Sigmoid colon (tissue), 7 donors: ENCODE data around the gene KRCC1. TPM values are rescaled to one million over a fixed set of nuclear protein-coding genes. Genes with fewer than 3 reads are reported as not detected.
"Not testable (repeated sequence)": the region's sequence is repeated elsewhere in the genome, so short reads cannot be mapped to it uniquely, and the experiment has no call there.

Experiments
- DNase-seq: peaks from one replicate; pipeline ENCODE4 v3.0.0-alpha.2; 2019
- H3K27ac ChIP-seq, 4 donors: fragments of 200-600 bp; sonication (generic); one replicate each; pipeline ENCODE4 v1.5.1; 2016 to 2019; ENCODE audit warnings: mild to moderate bottlenecking in 1 of 4
- H3K27me3 ChIP-seq, 3 donors: fragments of 200-600 bp; sonication (generic); one replicate each; pipeline ENCODE4 v1.5.1; 2019; ENCODE audit warnings: mild to moderate bottlenecking in 1 of 3
- H3K36me3 ChIP-seq, 4 donors: fragments of 200-600 bp; sonication (generic); one replicate each; pipeline ENCODE4 v1.5.1; 2016 to 2019
- H3K4me1 ChIP-seq, 4 donors: fragments of 200-600 bp; sonication (generic); one replicate each; pipeline ENCODE4 v1.5.1; 2017 to 2019
- H3K4me3 ChIP-seq, 4 donors: fragments of 200-600 bp; sonication (generic); one replicate each; pipeline ENCODE4 v1.5.1; 2017 to 2019; ENCODE audit warnings: mild to moderate bottlenecking in 2 of 4, moderate library complexity in 1 of 4
- H3K9me3 ChIP-seq, 4 donors: fragments of 200-600 bp in 3 of 4; sonication (generic) in 3 of 4; one replicate each; pipeline versions ENCODE4 v1.5.1 to v1.6.1; 2013 to 2019
- EP300 ChIP-seq, 4 donors: sonication (generic); formaldehyde crosslinking; IDR thresholded peaks; one replicate each; pipeline ENCODE4 v1.6.1; 2017; ENCODE audit warnings: antibody characterized with exemption in 4 of 4
- POLR2A ChIP-seq, 2 donors: fragments of 450-650 bp; IDR thresholded peaks; one replicate each; pipeline ENCODE4 v1.6.1; 2016; ENCODE audit warnings: antibody characterized with exemption in 2 of 2, mild to moderate bottlenecking in 2 of 2, moderate library complexity in 2 of 2
- POLR2AphosphoS5 ChIP-seq, 4 donors: sonication (generic); formaldehyde crosslinking; IDR thresholded peaks; one replicate each; pipeline ENCODE4 v1.6.1; 2017; ENCODE audit warnings: antibody characterized with exemption in 4 of 4
- WGBS, 2 donors: extraction: QIAGEN DNeasy Blood & Tissue Kit; methylation state at CpG; one replicate each; pipeline ENCODE4 v1.1.7; 2013; 5-methylcytosine and 5-hydroxymethylcytosine counted together
- intact Hi-C: fragments of 100-400 bp; cut with DNase I; formaldehyde crosslinking; loops from one replicate; pipeline ENCODE4 v1.15.1; 2023
- polyA plus RNA-seq, 3 donors: library from polyadenylated mRNA; stranded (reverse); fragments of 200-250 nt; gene quantifications; one replicate each; pipeline ENCODE4 v1.2.3, GENCODE V29; 2013
- total RNA-seq, 4 donors: library from RNA; depleted of rRNA; stranded (reverse); fragments of >200 nt; gene quantifications; one replicate each; pipeline ENCODE4 v1.1.0, GENCODE V29; 2016
- TF ChIP-seq, protein P1 (sequence below), 4 experiments: fragments of 450-650 bp in 3 of 4; fragments of 200-600 bp in 1 of 4; IDR thresholded peaks; one replicate each; pipeline ENCODE4 v1.5.1; 2016 to 2019; ENCODE audit warnings: antibody characterized with exemption in 4 of 4, mild to moderate bottlenecking in 3 of 4, moderate library complexity in 2 of 4
- donor health status: healthy with polysubstance abuse.
- donor health status: Bipolar disorder and iron deficiency.
- donor health status: healthy.

The KRCC1 gene
- total and polyA plus RNA-seq, 7 donors: 27.7 to 129 (median 44.6) TPM

GRCh38 chr2:88048541-88048940, 7.0 kb downstream of the KRCC1 start:
- TF ChIP-seq POLR2AphosphoS5 (IDR thresholded peaks at IDR 0.05): no peak
- TF ChIP-seq, protein P1, sequence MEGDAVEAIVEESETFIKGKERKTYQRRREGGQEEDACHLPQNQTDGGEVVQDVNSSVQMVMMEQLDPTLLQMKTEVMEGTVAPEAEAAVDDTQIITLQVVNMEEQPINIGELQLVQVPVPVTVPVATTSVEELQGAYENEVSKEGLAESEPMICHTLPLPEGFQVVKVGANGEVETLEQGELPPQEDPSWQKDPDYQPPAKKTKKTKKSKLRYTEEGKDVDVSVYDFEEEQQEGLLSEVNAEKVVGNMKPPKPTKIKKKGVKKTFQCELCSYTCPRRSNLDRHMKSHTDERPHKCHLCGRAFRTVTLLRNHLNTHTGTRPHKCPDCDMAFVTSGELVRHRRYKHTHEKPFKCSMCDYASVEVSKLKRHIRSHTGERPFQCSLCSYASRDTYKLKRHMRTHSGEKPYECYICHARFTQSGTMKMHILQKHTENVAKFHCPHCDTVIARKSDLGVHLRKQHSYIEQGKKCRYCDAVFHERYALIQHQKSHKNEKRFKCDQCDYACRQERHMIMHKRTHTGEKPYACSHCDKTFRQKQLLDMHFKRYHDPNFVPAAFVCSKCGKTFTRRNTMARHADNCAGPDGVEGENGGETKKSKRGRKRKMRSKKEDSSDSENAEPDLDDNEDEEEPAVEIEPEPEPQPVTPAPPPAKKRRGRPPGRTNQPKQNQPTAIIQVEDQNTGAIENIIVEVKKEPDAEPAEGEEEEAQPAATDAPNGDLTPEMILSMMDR (IDR thresholded peaks at IDR 0.05): no peak
- no peak for TF ChIP-seq EP300 (IDR thresholded peaks at IDR 0.05)
- TF ChIP-seq POLR2A (IDR thresholded peaks at IDR 0.05): no peak
- H3K9me3 ChIP-seq: no peaks in the 10 kb centered on the region
- H3K36me3 ChIP-seq: peaks cover 0 to 6% (median 0%) of the 10 kb centered on the region in 4 donors
- H3K27me3 ChIP-seq: no peaks in the 10 kb centered on the region
- peaks cover 0 to 31% (median 7%) of the 10 kb centered on the region in 4 donors for H3K4me1 ChIP-seq
- WGBS, 2 donors: 96 to 97% methylated on average over 3 of the region's 3 CpGs
- intact Hi-C loops: no loop called here
- H3K4me3 ChIP-seq: no peak overlapping the region
- DNase-seq: no peak
- H3K27ac ChIP-seq: no peak overlapping the region

GRCh38 chr2:88045561-88045960, 10.0 kb downstream of the KRCC1 start:
- H3K36me3 ChIP-seq: peaks cover 0 to 10% (median 0%) of the 10 kb centered on the region in 4 donors
- 94 to 96% methylated on average over 6 of the region's 6 CpGs for WGBS, 2 donors
- H3K4me1 ChIP-seq: peaks cover 0 to 23% (median 10%) of the 10 kb centered on the region in 4 donors
- DNase-seq, H3K27ac ChIP-seq, H3K27me3 ChIP-seq, H3K9me3 ChIP-seq, H3K4me3 ChIP-seq, intact Hi-C loops: not testable (repeated sequence)

DNA sequence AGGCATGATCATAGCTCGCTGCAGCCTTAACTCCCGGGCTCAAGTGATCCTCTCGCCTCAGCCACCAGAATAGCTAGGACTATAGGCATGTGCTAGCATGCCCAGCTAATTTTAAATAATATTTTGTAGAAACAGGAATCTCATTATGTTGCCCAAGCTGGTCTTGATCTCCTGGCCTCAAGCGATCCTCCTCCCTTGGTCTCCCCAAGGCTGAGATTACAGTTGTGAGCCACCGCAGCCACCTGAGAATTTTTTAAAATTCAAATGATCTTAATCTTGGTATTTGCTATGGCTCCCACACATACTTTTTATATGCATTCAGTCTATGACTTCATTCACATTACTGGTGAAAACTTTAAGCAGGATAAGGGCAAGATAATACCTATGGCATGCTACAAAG, 13.1 kb downstream of the KRCC1 start:
- 97 to 98% methylated on average over 5 of the region's 5 CpGs for WGBS, 2 donors
- Histone ChIP-seq H3K9me3 (no peaks in the 10 kb centered on the region), H3K27me3 (no peaks in the 10 kb centered on the region), H3K27ac (no peak overlapping the region), H3K4me3 (no peak overlapping the region), H3K4me1 (peaks cover 0 to 34% (median 10%) of the 10 kb centered on the region in 4 donors), H3K36me3 (peaks cover 0 to 10% (median 0%) of the 10 kb centered on the region in 4 donors)
- no peak for TF ChIP-seq EP300 (IDR thresholded peaks at IDR 0.05)
- TF ChIP-seq POLR2AphosphoS5 (IDR thresholded peaks at IDR 0.05): no peak
- no peak for DNase-seq
- intact Hi-C loops: no loop called here

DNA sequence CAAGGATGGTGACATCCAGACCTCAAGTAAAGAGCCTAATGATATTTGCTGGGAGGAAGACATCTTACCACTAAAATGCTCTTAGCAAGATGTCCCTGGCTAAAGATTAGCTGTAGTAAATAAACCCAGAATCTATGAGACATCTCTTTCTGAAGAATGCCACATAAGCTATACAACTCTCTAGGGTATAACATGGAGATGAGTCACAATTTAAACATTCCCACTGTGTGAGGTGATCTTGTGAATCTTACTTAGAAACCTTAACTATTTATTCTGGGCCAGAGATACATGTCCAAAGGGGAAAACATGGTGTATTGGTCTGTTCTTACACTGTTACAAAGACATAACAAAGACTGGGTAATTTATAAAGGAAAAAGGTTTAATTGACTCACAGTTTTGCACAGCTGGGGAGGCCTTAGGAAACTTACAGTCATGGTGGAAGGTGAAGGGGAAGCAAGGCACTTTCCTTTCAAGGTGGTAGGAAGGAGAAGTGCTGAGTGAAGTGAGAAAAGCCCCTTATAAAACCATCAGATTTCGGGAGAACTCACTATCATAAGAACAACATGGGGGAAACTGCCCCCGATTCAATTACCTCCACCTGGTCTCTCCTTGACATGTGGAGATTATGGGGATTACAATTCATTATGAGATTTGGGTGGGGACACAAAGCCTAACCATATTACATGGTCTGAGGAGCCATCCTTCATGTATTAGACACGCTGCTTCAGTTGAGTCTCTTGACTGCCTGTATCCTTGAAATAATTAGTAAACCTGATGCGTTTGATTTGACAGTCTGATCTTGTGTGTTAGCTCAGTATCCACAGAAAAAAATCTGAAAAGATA, 17.1 kb downstream of the KRCC1 start:
- no peak for DNase-seq
- Histone ChIP-seq H3K36me3 (peaks cover 0 to 34% (median 0%) of the 10 kb centered on the region in 4 donors), H3K4me1 (peaks cover 0 to 33% (median 4%) of the 10 kb centered on the region in 4 donors), H3K27ac (no peak overlapping the region), H3K27me3 (no peaks in the 10 kb centered on the region), H3K4me3 (no peak overlapping the region), H3K9me3 (no peaks in the 10 kb centered on the region)
- intact Hi-C loops: no loop called here
- WGBS, 2 donors: 95 to 98% methylated on average over 4 of the region's 4 CpGs
- no peak for TF ChIP-seq EP300 (IDR thresholded peaks at IDR 0.05)
- TF ChIP-seq POLR2AphosphoS5 (IDR thresholded peaks at IDR 0.05): no peak
- no peak for TF ChIP-seq POLR2A (IDR thresholded peaks at IDR 0.05)
- TF ChIP-seq, protein P1 (IDR thresholded peaks at IDR 0.05): no peak

GRCh38 chr2:88036606-88037005, 19.0 kb downstream of the KRCC1 start:
- Histone ChIP-seq H3K4me3 (no peak overlapping the region), H3K9me3 (no peaks in the 10 kb centered on the region), H3K27me3 (no peaks in the 10 kb centered on the region), H3K27ac (no peak overlapping the region), H3K4me1 (peaks cover 0 to 19% (median 0%) of the 10 kb centered on the region in 4 donors), H3K36me3 (peaks cover 0 to 49% (median 7%) of the 10 kb centered on the region in 4 donors)
- no peak for DNase-seq
- no peak for TF ChIP-seq EP300 (IDR thresholded peaks at IDR 0.05)
- intact Hi-C loops: no loop called here

DNA sequence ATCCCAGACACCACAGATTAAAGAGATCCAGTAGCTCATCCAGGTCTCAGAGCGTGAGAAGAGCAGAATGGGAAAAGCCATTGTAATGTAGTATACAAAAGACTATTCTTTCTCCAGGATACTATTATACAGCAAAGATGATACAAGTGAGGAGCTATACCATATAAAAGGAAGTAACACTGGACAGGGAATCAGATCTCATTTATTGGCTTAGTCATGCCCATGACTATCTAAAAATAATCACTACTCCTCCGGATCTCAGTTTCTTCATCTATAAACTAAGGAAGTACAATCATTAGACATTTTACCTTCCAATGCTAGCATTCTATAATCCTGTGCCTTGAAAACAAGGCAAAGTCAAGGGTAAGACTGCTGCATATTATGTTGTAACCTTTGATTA, 19.4 kb downstream of the KRCC1 start:
- no peaks in the 10 kb centered on the region for H3K9me3 ChIP-seq
- no peak for DNase-seq
- H3K4me1 ChIP-seq: peaks cover 0 to 16% (median 0%) of the 10 kb centered on the region in 4 donors
- intact Hi-C loops: no loop called here
- TF ChIP-seq, protein P1 (IDR thresholded peaks at IDR 0.05): no peak
- no peak for TF ChIP-seq POLR2A (IDR thresholded peaks at IDR 0.05)
- TF ChIP-seq EP300 (IDR thresholded peaks at IDR 0.05): no peak
- TF ChIP-seq POLR2AphosphoS5 (IDR thresholded peaks at IDR 0.05): no peak
- H3K36me3 ChIP-seq: peaks cover 0 to 54% (median 9%) of the 10 kb centered on the region in 4 donors
- H3K27ac ChIP-seq: no peak overlapping the region
- 81 to 82% methylated on average over 2 of the region's 2 CpGs for WGBS, 2 donors
- no peak overlapping the region for H3K4me3 ChIP-seq
- H3K27me3 ChIP-seq: no peaks in the 10 kb centered on the region
